ENCODE results near the gene PIGH.
A peak's percentile ranks its signal among the peaks of the same experiment; 100 is the strongest.
"Not testable (repeated sequence)": the region's sequence is repeated elsewhere in the genome, so short reads cannot be mapped to it uniquely, and the experiment has no call there.

Gene PIGH

GRCh38 chr14:67607646-67608045 is 7.6 kb upstream of the PIGH start:
- no peak for DNase-seq

GRCh38 chr14:67602995-67603545 is 3.0 kb upstream of the PIGH start:
- no peak for DNase-seq

GRCh38 chr14:67602076-67602475 is 2.0 kb upstream of the PIGH start:
- no peak for DNase-seq

GRCh38 chr14:67600562-67600974 is 500 bp upstream of the PIGH start:
- DNase-seq, result not testable (repeated sequence)

- DNase-seq, result no peak
These were observed 4.7 kb downstream of the PIGH start for GRCh38 chr14:67595392-67595791.

GRCh38 chr14:67593650-67594049 is 6.4 kb downstream of the PIGH start:
- not testable (repeated sequence) for DNase-seq

- no peak for DNase-seq
These were observed 10.8 kb downstream of the PIGH start for GRCh38 chr14:67589204-67589770.

- no peak for DNase-seq
These were observed 13.7 kb downstream of the PIGH start for GRCh38 chr14:67586369-67586768.

GRCh38 chr14:67584978-67585377 is 15.1 kb downstream of the PIGH start:
- DNase-seq, result no peak

GRCh38 chr14:67583711-67584644 is 16.1 kb downstream of the PIGH start:
- DNase-seq, result peak; percentile 21

- no peak for DNase-seq
These were observed 18.0 kb downstream of the PIGH start for GRCh38 chr14:67582061-67582460.

- DNase-seq, result no peak
These were observed 18.4 kb downstream of the PIGH start for GRCh38 chr14:67581643-67582042.

- DNase-seq, result no peak
These were observed 19.5 kb downstream of the PIGH start for GRCh38 chr14:67580336-67581171.

GRCh38 chr14:67579636-67580035 is 20.4 kb downstream of the PIGH start:
- no peak for DNase-seq

- DNase-seq, result no peak
These were observed 21.0 kb downstream of the PIGH start for GRCh38 chr14:67579040-67579439.

GRCh38 chr14:67577909-67578749 is 21.9 kb downstream of the PIGH start:
- DNase-seq, result no peak

- DNase-seq, result no peak
These were observed 22.8 kb downstream of the PIGH start for GRCh38 chr14:67577181-67577808.

GRCh38 chr14:67576216-67576955 is 23.7 kb downstream of the PIGH start:
- DNase-seq, result no peak

GRCh38 chr14:67575684-67576083 is 24.4 kb downstream of the PIGH start:
- peak; percentile 14 for DNase-seq

GRCh38 chr14:67574806-67575205 is 25.3 kb downstream of the PIGH start:
- DNase-seq, result no peak

GRCh38 chr14:67574156-67574555 is 25.9 kb downstream of the PIGH start:
- DNase-seq, result no peak
